IPS DF 6.9 (cell line): Measurements from ENCODE around the gene PSMD2.
"Not testable (repeated sequence)": the region's sequence is repeated elsewhere in the genome, so short reads cannot be mapped to it uniquely, and the experiment has no call there.

ENCODE experiments used
- DNase-seq: peaks from one replicate; pipeline ENCODE4 v3.0.0-alpha.2; 2013; ENCODE audit warnings: low read depth, low spot score
- H3K27ac ChIP-seq: one replicate; pipeline ENCODE4 v1.5.1; 2013; ENCODE audit warnings: low read length, control low read depth
- H3K27me3 ChIP-seq: 2 replicates; pipeline ENCODE4 v1.6.1; 2013; ENCODE audit warnings: mild to moderate bottlenecking, low read length; ENCODE audit not compliant: control insufficient read depth, insufficient read depth
- H3K36me3 ChIP-seq: 2 replicates; pipeline ENCODE4 v1.6.1; 2013; ENCODE audit warnings: low read length; ENCODE audit not compliant: control insufficient read depth, insufficient read depth
- H3K4me1 ChIP-seq: 2 replicates; pipeline ENCODE4 v1.6.1; 2013; ENCODE audit warnings: low read length; ENCODE audit not compliant: control insufficient read depth, insufficient read depth
- H3K4me3 ChIP-seq: 2 replicates; pipeline ENCODE4 v1.5.1; 2013; ENCODE audit warnings: mild to moderate bottlenecking, low read length
- H3K9me3 ChIP-seq: 2 replicates; pipeline ENCODE4 v1.6.1; 2013; ENCODE audit warnings: low read length, inconsistent platforms; ENCODE audit not compliant: control insufficient read depth, insufficient read depth
- WGBS: extraction: QIAGEN DNeasy Blood & Tissue Kit; methylation state at CpG from one replicate; pipeline ENCODE4 v1.1.7; 2013; ENCODE audit warnings: mixed read lengths, missing lambda C conversion rate; ENCODE audit not compliant: insufficient read length, insufficient coverage; 5-methylcytosine and 5-hydroxymethylcytosine counted together

Gene PSMD2

GRCh38 chr3:184260724-184261269 lies 38.2 kb upstream of the PSMD2 start:
- no peak for DNase-seq
- H3K4me3 ChIP-seq = peak overlapping the region; percentile 88; the same call in 1 of the 2 replicates
- H3K4me1 ChIP-seq = 0 out of 2 replicates have a peak, but pooled peaks cover 3% of the 10 kb centered on the region
- no peaks in the 10 kb centered on the region for H3K36me3 ChIP-seq
- no peak overlapping the region for H3K27ac ChIP-seq
- H3K9me3 ChIP-seq = no peaks in the 10 kb centered on the region
- no CpG with 5 or more reads among the region's 49 CpGs for WGBS
- H3K27me3 ChIP-seq = peaks cover 14% of the 10 kb centered on the region; the same call in 1 of the 2 replicates

- Histone ChIP-seq H3K27me3 (peaks cover 14% of the 10 kb centered on the region; the same call in 1 of the 2 replicates), H3K36me3 (no peaks in the 10 kb centered on the region)
- WGBS = no CpG with 5 or more reads among the region's 67 CpGs
These were observed 37.7 kb upstream of the PSMD2 start, which contains the start of gene CAMK2N2 for GRCh38 chr3:184261270-184261853. CAMK2N2 (minus strand) TSS chr3:184261553; CDS start chr3:184261285, 268 bp downstream.

GRCh38 chr3:184261854-184262763 lies 36.9 kb upstream of the PSMD2 start:
- H3K9me3 ChIP-seq = no peaks in the 10 kb centered on the region
- H3K27ac ChIP-seq = no peak overlapping the region
- H3K27me3 ChIP-seq = peaks cover 14% of the 10 kb centered on the region; the same call in 1 of the 2 replicates
- WGBS = no CpG with 5 or more reads among the region's 66 CpGs
- peak overlapping the region; percentile 88; the same call in 1 of the 2 replicates for H3K4me3 ChIP-seq
- no peaks in the 10 kb centered on the region for H3K36me3 ChIP-seq
- H3K4me1 ChIP-seq = 0 out of 2 replicates have a peak, but pooled peaks cover 3% of the 10 kb centered on the region
- no peak for DNase-seq

More at GRCh38 chr3:184261270-184261853, 37.7 kb upstream of the PSMD2 start, which contains the start of gene CAMK2N2:
- Histone ChIP-seq H3K27ac (no peak within 1 kb of the TSS), H3K9me3 (no peaks in the 10 kb centered on the region), H3K4me3 (peak within 1 kb of the TSS; percentile 88; the same call in 1 of the 2 replicates), H3K4me1 (0 out of 2 replicates have a peak, but pooled peaks cover 3% of the 10 kb centered on the region)
- DNase-seq = no peak

- H3K4me3 ChIP-seq = peak overlapping the region; percentile 88; the same call in 1 of the 2 replicates
- WGBS = no CpG with 5 or more reads among the region's 15 CpGs
- H3K27ac ChIP-seq = no peak overlapping the region
- DNase-seq = no peak
- H3K36me3 ChIP-seq = no peaks in the 10 kb centered on the region
- H3K27me3 ChIP-seq = peaks cover 14% of the 10 kb centered on the region; the same call in 1 of the 2 replicates
- 0 out of 2 replicates have a peak, but pooled peaks cover 3% of the 10 kb centered on the region for H3K4me1 ChIP-seq
- H3K9me3 ChIP-seq = no peaks in the 10 kb centered on the region
These were observed 36.3 kb upstream of the PSMD2 start for GRCh38 chr3:184262764-184263179.

- H3K9me3 ChIP-seq, H3K36me3 ChIP-seq, H3K4me3 ChIP-seq, H3K27ac ChIP-seq, DNase-seq, H3K4me1 ChIP-seq, H3K27me3 ChIP-seq: not testable (repeated sequence)
- no CpG with 5 or more reads among the region's 1 CpG for WGBS
These were observed 31.8 kb upstream of the PSMD2 start for GRCh38 chr3:184267249-184267648.

- H3K9me3 ChIP-seq = no peaks in the 10 kb centered on the region
- no CpG with 5 or more reads among the region's 1 CpG for WGBS
- H3K27me3 ChIP-seq = peaks cover 6% of the 10 kb centered on the region
- DNase-seq = no peak
- peaks cover 2% of the 10 kb centered on the region; the same call in 1 of the 2 replicates for H3K4me1 ChIP-seq
- no peaks in the 10 kb centered on the region for H3K36me3 ChIP-seq
- H3K27ac ChIP-seq = no peak overlapping the region
- H3K4me3 ChIP-seq = no peak overlapping the region
These were observed 26.8 kb upstream of the PSMD2 start for GRCh38 chr3:184272269-184272668.

- no peaks in the 10 kb centered on the region for H3K36me3 ChIP-seq
- H3K9me3 ChIP-seq = no peaks in the 10 kb centered on the region
- no peak for DNase-seq
- WGBS = no CpG with 5 or more reads among the region's 12 CpGs
- peaks cover 2% of the 10 kb centered on the region; the same call in 1 of the 2 replicates for H3K4me1 ChIP-seq
- H3K27ac ChIP-seq = no peak overlapping the region
- H3K4me3 ChIP-seq = peak overlapping the region; percentile 34; the same call in 1 of the 2 replicates
- H3K27me3 ChIP-seq = peaks cover 6% of the 10 kb centered on the region
These were observed 23.7 kb upstream of the PSMD2 start for GRCh38 chr3:184275381-184275701.

- WGBS = no CpG with 5 or more reads among the region's 65 CpGs
- no peak within 1 kb of the TSS for H3K27ac ChIP-seq
- H3K36me3 ChIP-seq = no peaks in the 10 kb centered on the region
- DNase-seq = no peak
- no peaks in the 10 kb centered on the region for H3K9me3 ChIP-seq
- H3K4me1 ChIP-seq = peaks cover 2% of the 10 kb centered on the region; the same call in 1 of the 2 replicates
- H3K27me3 ChIP-seq = peaks cover 6% of the 10 kb centered on the region
- H3K4me3 ChIP-seq = peak within 1 kb of the TSS; percentile 34; the same call in 1 of the 2 replicates
These were observed 22.8 kb upstream of the PSMD2 start, which contains the start of gene ECE2 for GRCh38 chr3:184275961-184276910. ECE2 (plus strand) TSS chr3:184276022; CDS start chr3:184276154, 132 bp downstream.

- no CpG with 5 or more reads among the region's 6 CpGs for WGBS
- no peak overlapping the region for H3K27ac ChIP-seq
- H3K4me3 ChIP-seq = no peak overlapping the region
- H3K4me1 ChIP-seq = peaks cover 2% of the 10 kb centered on the region; the same call in 1 of the 2 replicates
- H3K36me3 ChIP-seq = no peaks in the 10 kb centered on the region
- H3K27me3 ChIP-seq = peaks cover 6% of the 10 kb centered on the region
- DNase-seq = no peak
- H3K9me3 ChIP-seq = no peaks in the 10 kb centered on the region
These were observed 21.7 kb upstream of the PSMD2 start for GRCh38 chr3:184277366-184277765.
